OCI-LY7 (cell line): ENCODE results near the gene ZNF821. TPM values are rescaled to one million over a fixed set of nuclear protein-coding genes. Genes with fewer than 3 reads are reported as not detected.

Experiments used
- BruUV-seq: library from RNA; stranded (reverse); fragments of 400-500 nt; replicated peaks from 2 replicates; lab custom pipeline; 2021; lab: Mats Ljungman, UMichigan
- CTCF ChIA-PET: fragments of 300-600 bp; sonication (Branson Sonifier 250); formaldehyde crosslinking; loops from one replicate; lab custom pipeline; 2022; ENCODE audit warnings: antibody characterized with exemption; ENCODE audit not compliant: unreplicated experiment; lab: Charles Lee
- POLR2A ChIA-PET: fragments of 300-600 bp; sonication (Branson Sonifier 250); formaldehyde crosslinking; loops from one replicate; lab custom pipeline; 2022; ENCODE audit warnings: antibody characterized with exemption; lab: Charles Lee
- DNase-seq: peaks from one replicate; pipeline ENCODE4 v3.0.0-alpha.2; 2015; ENCODE audit warnings: low spot score
- H2AFZ ChIP-seq: fragments of 200-600 bp; sonication (generic), shearing (Covaris generic); 2 replicates; pipeline ENCODE4 v1.6.1; 2014; ENCODE audit warnings: mild to moderate bottlenecking, antibody characterized with exemption, low read length, moderate library complexity
- H3K27ac ChIP-seq: fragments of 200-600 bp; sonication (generic); 2 replicates; pipeline ENCODE4 v1.5.1; 2014; ENCODE audit warnings: mixed run types, low read depth, mild to moderate bottlenecking, moderate library complexity, low read length, inconsistent platforms; ENCODE audit not compliant: poor library complexity, severe bottlenecking
- H3K36me3 ChIP-seq: fragments of 200-600 bp; sonication (generic); 2 replicates; pipeline ENCODE4 v1.6.1; 2014; ENCODE audit warnings: mild to moderate bottlenecking, antibody characterized with exemption, low read length, moderate library complexity, mixed read lengths; ENCODE audit not compliant: insufficient read depth
- H3K4me1 ChIP-seq: fragments of 200-600 bp; sonication (generic); 2 replicates; pipeline ENCODE4 v1.5.1; 2014; ENCODE audit warnings: mild to moderate bottlenecking, low read length; ENCODE audit not compliant: insufficient read depth, poor library complexity, severe bottlenecking
- H3K4me2 ChIP-seq: fragments of 200-600 bp; sonication (generic); 2 replicates; pipeline ENCODE4 v1.6.1; 2014; ENCODE audit warnings: mild to moderate bottlenecking, low read length
- H3K4me3 ChIP-seq: fragments of 200-600 bp; sonication (generic); 2 replicates; pipeline ENCODE4 v1.5.1; 2014; ENCODE audit warnings: mild to moderate bottlenecking, low read depth, low read length; ENCODE audit not compliant: poor library complexity, severe bottlenecking
- H3K79me2 ChIP-seq: fragments of 200-600 bp; sonication (generic); 2 replicates; pipeline ENCODE4 v1.6.1; 2016; ENCODE audit warnings: low read depth, mild to moderate bottlenecking, low read length, moderate library complexity, mixed read lengths; ENCODE audit not compliant: insufficient read depth
- H3K9me2 ChIP-seq: fragments of 200-600 bp; sonication (generic); 2 replicates; pipeline ENCODE4 v1.6.1; 2016; ENCODE audit warnings: mild to moderate bottlenecking, low read length, mixed read lengths; ENCODE audit not compliant: insufficient read depth
- H3K9me3 ChIP-seq: fragments of 200-600 bp; sonication (generic); 2 replicates; pipeline ENCODE4 v1.6.1; 2014; ENCODE audit warnings: mild to moderate bottlenecking, mixed run types, low read length, mixed read lengths
- H4K20me1 ChIP-seq: fragments of 200-600 bp; sonication (generic); 2 replicates; pipeline ENCODE4 v1.6.1; 2014; ENCODE audit warnings: mild to moderate bottlenecking, antibody characterized with exemption, low read length, moderate library complexity, mixed read lengths; ENCODE audit not compliant: insufficient read depth
- CTCF ChIP-seq: fragments of 200-600 bp; sonication (generic); conservative IDR thresholded peaks from 2 replicates; pipeline ENCODE4 v1.5.1; 2014; ENCODE audit warnings: mild to moderate bottlenecking, antibody characterized with exemption, low read length, moderate library complexity, mixed read lengths
- EZH2phosphoT487 ChIP-seq: fragments of 200-600 bp; sonication (generic); IDR thresholded peaks from 2 replicates; pipeline ENCODE4 v1.6.1; 2018; ENCODE audit warnings: low read depth, borderline replicate concordance, mild to moderate bottlenecking, mixed run types, antibody characterized with exemption, low read length, moderate library complexity, mixed read lengths
- intact Hi-C: fragments of 100-400 bp; cut with micrococcal nuclease; formaldehyde crosslinking; loops from one replicate; pipeline ENCODE4 v1.10.0; 2022; ENCODE audit not compliant: unreplicated experiment
- total RNA-seq, 2 experiments: library from RNA; depleted of rRNA in 1 of 2; stranded (reverse); fragments of >200 nt in 1 of 2; shearing (Covaris generic) in 1 of 2; gene quantifications; 2 replicates each; pipeline ENCODE4 v1.2.3, GENCODE V29; 2014 to 2022

ZNF821 gene
- total RNA-seq, 2 experiments from 2014 or later: 14.6 to 17.8 TPM

DNA sequence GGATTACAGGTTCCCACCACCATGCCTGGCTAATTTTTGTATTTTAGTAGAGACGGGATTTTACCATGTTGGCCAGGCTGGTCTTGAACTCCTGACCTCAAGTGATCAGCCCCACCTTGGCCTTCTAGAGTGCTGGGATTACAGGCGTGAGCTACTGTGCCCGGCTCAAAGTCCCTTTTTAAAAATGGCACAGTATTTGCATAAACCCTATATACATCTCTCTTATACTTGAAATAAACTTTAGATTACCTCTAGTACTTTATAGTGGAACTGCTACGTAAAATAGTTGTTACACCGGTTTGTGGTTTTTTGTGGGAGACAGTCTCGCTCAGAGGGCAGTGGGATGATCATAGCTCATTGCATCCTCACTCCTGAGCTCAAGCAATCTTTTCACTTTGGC is 47.6 kb upstream of the ZNF821 start:
- Histone ChIP-seq H4K20me1 (0 out of 2 replicates have a peak, but pooled peaks cover 3% of the 10 kb centered on the region), H2AFZ (no peak overlapping the region), H3K9me3 (no peaks in the 10 kb centered on the region), H3K36me3 (peaks cover 70% of the 10 kb centered on the region), H3K4me1 (peaks cover 7% of the 10 kb centered on the region), H3K4me2 (no peak overlapping the region), H3K27ac (no peak overlapping the region), H3K79me2 (no peaks in the 10 kb centered on the region), H3K4me3 (no peak overlapping the region), H3K9me2 (no peaks in the 10 kb centered on the region)
- intact Hi-C loops: no loop called here
- ChIA-PET POLR2A (interaction anchor here (0.7 to 1.5 kb wide), 4 partner anchors 8 to 367 kb away, joined by 3 to 5 read pairs (median 4); no protein-coding TSS in a partner anchor), CTCF (interaction anchor here (1.2 kb wide), 1 partner anchor 23 kb away, joined by 5 read pairs; no protein-coding TSS in a partner anchor)
- no TSS peak for BruUV-seq
- DNase-seq: no peak
- TF ChIP-seq CTCF: no peak
- TF ChIP-seq EZH2phosphoT487: no peak

- Histone ChIP-seq H3K4me3 (no peak overlapping the region), H4K20me1 (0 out of 2 replicates have a peak, but pooled peaks cover 3% of the 10 kb centered on the region), H3K36me3 (peaks cover 76% of the 10 kb centered on the region), H3K9me3 (no peaks in the 10 kb centered on the region), H3K4me1 (peaks cover 7% of the 10 kb centered on the region), H3K79me2 (no peaks in the 10 kb centered on the region), H3K9me2 (no peaks in the 10 kb centered on the region), H2AFZ (no peak overlapping the region), H3K27ac (no peak overlapping the region), H3K4me2 (no peak overlapping the region)
- CTCF ChIA-PET: no interaction called here
- TF ChIP-seq EZH2phosphoT487: no peak
- TF ChIP-seq CTCF: no peak
- no TSS peak for BruUV-seq
- intact Hi-C loops: no loop called here
- DNase-seq: no peak
- POLR2A ChIA-PET: interaction anchor here (0.6 to 1.5 kb wide), 7 partner anchors 9 to 366 kb away, joined by 3 to 5 read pairs (median 4); no protein-coding TSS in a partner anchor
These were observed 47.0 kb upstream of the ZNF821 start for GRCh38 chr16:71931001-71931400.

GRCh38 chr16:71930013-71930563 is 46.1 kb upstream of the ZNF821 start:
- no peak for DNase-seq
- intact Hi-C loops: no loop called here
- BruUV-seq: no TSS peak
- ChIA-PET POLR2A (interaction anchor here (0.6 to 1.7 kb wide), 6 partner anchors 9 to 21 kb away, joined by 3 to 7 read pairs (median 5); no protein-coding TSS in a partner anchor), CTCF (no interaction called here)
- Histone ChIP-seq H3K36me3 (peaks cover 85% of the 10 kb centered on the region), H4K20me1 (0 out of 2 replicates have a peak, but pooled peaks cover 3% of the 10 kb centered on the region), H3K79me2 (no peaks in the 10 kb centered on the region), H3K27ac (no peak overlapping the region), H2AFZ (no peak overlapping the region), H3K4me1 (peaks cover 7% of the 10 kb centered on the region), H3K9me3 (no peaks in the 10 kb centered on the region), H3K9me2 (no peaks in the 10 kb centered on the region), H3K4me3 (no peak overlapping the region), H3K4me2 (no peak overlapping the region)
- no peak for TF ChIP-seq EZH2phosphoT487
- no peak for TF ChIP-seq CTCF
